OCI-LY7 (cell line): ENCODE measurements around the gene FOXL3. TPM values are rescaled to one million over a fixed set of nuclear protein-coding genes. Genes with fewer than 3 reads are reported as not detected.

ENCODE experiments used
- BruUV-seq: library from RNA; stranded (reverse); fragments of 400-500 nt; replicated peaks from 2 replicates; lab custom pipeline; 2021; lab: Mats Ljungman, UMichigan
- CTCF ChIA-PET: fragments of 300-600 bp; sonication (Branson Sonifier 250); formaldehyde crosslinking; loops from one replicate; lab custom pipeline; 2022; ENCODE audit warnings: antibody characterized with exemption; ENCODE audit not compliant: unreplicated experiment; lab: Charles Lee
- POLR2A ChIA-PET: fragments of 300-600 bp; sonication (Branson Sonifier 250); formaldehyde crosslinking; loops from one replicate; lab custom pipeline; 2022; ENCODE audit warnings: antibody characterized with exemption; lab: Charles Lee
- DNase-seq: peaks from one replicate; pipeline ENCODE4 v3.0.0-alpha.2; 2015; ENCODE audit warnings: low spot score
- H2AFZ ChIP-seq: fragments of 200-600 bp; sonication (generic), shearing (Covaris generic); 2 replicates; pipeline ENCODE4 v1.6.1; 2014; ENCODE audit warnings: mild to moderate bottlenecking, antibody characterized with exemption, low read length, moderate library complexity
- H3K27ac ChIP-seq: fragments of 200-600 bp; sonication (generic); 2 replicates; pipeline ENCODE4 v1.5.1; 2014; ENCODE audit warnings: mixed run types, low read depth, mild to moderate bottlenecking, moderate library complexity, low read length, inconsistent platforms; ENCODE audit not compliant: poor library complexity, severe bottlenecking
- H3K36me3 ChIP-seq: fragments of 200-600 bp; sonication (generic); 2 replicates; pipeline ENCODE4 v1.6.1; 2014; ENCODE audit warnings: mild to moderate bottlenecking, antibody characterized with exemption, low read length, moderate library complexity, mixed read lengths; ENCODE audit not compliant: insufficient read depth
- H3K4me1 ChIP-seq: fragments of 200-600 bp; sonication (generic); 2 replicates; pipeline ENCODE4 v1.5.1; 2014; ENCODE audit warnings: mild to moderate bottlenecking, low read length; ENCODE audit not compliant: insufficient read depth, poor library complexity, severe bottlenecking
- H3K4me2 ChIP-seq: fragments of 200-600 bp; sonication (generic); 2 replicates; pipeline ENCODE4 v1.6.1; 2014; ENCODE audit warnings: mild to moderate bottlenecking, low read length
- H3K4me3 ChIP-seq: fragments of 200-600 bp; sonication (generic); 2 replicates; pipeline ENCODE4 v1.5.1; 2014; ENCODE audit warnings: mild to moderate bottlenecking, low read depth, low read length; ENCODE audit not compliant: poor library complexity, severe bottlenecking
- H3K79me2 ChIP-seq: fragments of 200-600 bp; sonication (generic); 2 replicates; pipeline ENCODE4 v1.6.1; 2016; ENCODE audit warnings: low read depth, mild to moderate bottlenecking, low read length, moderate library complexity, mixed read lengths; ENCODE audit not compliant: insufficient read depth
- H3K9me2 ChIP-seq: fragments of 200-600 bp; sonication (generic); 2 replicates; pipeline ENCODE4 v1.6.1; 2016; ENCODE audit warnings: mild to moderate bottlenecking, low read length, mixed read lengths; ENCODE audit not compliant: insufficient read depth
- H3K9me3 ChIP-seq: fragments of 200-600 bp; sonication (generic); 2 replicates; pipeline ENCODE4 v1.6.1; 2014; ENCODE audit warnings: mild to moderate bottlenecking, mixed run types, low read length, mixed read lengths
- H4K20me1 ChIP-seq: fragments of 200-600 bp; sonication (generic); 2 replicates; pipeline ENCODE4 v1.6.1; 2014; ENCODE audit warnings: mild to moderate bottlenecking, antibody characterized with exemption, low read length, moderate library complexity, mixed read lengths; ENCODE audit not compliant: insufficient read depth
- EZH2phosphoT487 ChIP-seq: fragments of 200-600 bp; sonication (generic); IDR thresholded peaks from 2 replicates; pipeline ENCODE4 v1.6.1; 2018; ENCODE audit warnings: low read depth, borderline replicate concordance, mild to moderate bottlenecking, mixed run types, antibody characterized with exemption, low read length, moderate library complexity, mixed read lengths
- intact Hi-C: fragments of 100-400 bp; cut with micrococcal nuclease; formaldehyde crosslinking; loops from one replicate; pipeline ENCODE4 v1.10.0; 2022; ENCODE audit not compliant: unreplicated experiment
- total RNA-seq, 2 experiments: library from RNA; depleted of rRNA in 1 of 2; stranded (reverse); fragments of >200 nt in 1 of 2; shearing (Covaris generic) in 1 of 2; gene quantifications; 2 replicates each; pipeline ENCODE4 v1.2.3, GENCODE V29; 2014 to 2022
- TF ChIP-seq, protein P1 (sequence below): fragments of 200-600 bp; sonication (generic); conservative IDR thresholded peaks from 2 replicates; pipeline ENCODE4 v1.5.1; 2014; ENCODE audit warnings: mild to moderate bottlenecking, antibody characterized with exemption, low read length, moderate library complexity, mixed read lengths

The FOXL3 gene
- total RNA-seq, 2 experiments from 2014 or later, result not detected

DNA sequence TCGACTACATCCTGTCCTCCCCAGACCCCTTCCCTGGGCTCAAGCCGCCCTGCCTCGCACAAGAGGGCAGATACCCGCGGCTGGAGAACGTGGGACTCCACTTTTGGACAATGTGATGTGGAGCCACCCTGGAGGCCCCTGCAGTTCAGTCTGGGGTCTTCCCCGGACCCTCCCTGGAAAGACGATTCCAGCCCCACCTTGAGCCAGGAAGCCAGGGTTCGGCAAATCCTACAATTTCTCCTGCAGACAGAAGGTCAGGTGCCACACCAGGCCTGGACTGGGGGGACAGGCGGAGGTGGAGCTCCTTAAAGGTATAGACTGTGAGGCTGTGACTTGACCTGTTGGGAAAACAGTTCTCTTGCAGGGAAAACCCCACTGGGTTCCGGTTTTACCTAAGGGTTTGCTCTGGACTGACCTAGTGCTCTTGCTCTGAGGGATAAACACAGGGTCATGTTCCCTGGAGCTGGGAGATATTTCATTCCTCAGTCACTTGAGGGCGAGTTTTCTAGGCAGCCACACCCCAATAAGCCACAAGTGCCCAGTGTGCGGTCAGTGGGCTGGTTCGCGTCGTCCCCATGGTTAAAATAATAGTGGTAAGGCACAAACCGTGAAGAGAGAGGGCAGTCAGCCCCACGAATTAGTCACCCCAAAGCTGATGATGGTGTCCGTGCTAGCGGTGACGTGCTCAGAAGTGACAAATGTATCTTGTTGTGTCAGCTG is 1.6 kb downstream of the FOXL3 start:
- no peaks in the 10 kb centered on the region for H3K9me2 ChIP-seq
- H3K79me2 ChIP-seq, result no peaks in the 10 kb centered on the region
- H3K4me1 ChIP-seq, result no peaks in the 10 kb centered on the region
- BruUV-seq, result no TSS peak
- H3K9me3 ChIP-seq, result no peaks in the 10 kb centered on the region
- no peak overlapping the region for H3K4me3 ChIP-seq
- no peak overlapping the region for H3K27ac ChIP-seq
- intact Hi-C loops, result no loop called here
- DNase-seq, result no peak
- ChIA-PET POLR2A (no interaction called here), CTCF (no interaction called here)
- H3K36me3 ChIP-seq, result no peaks in the 10 kb centered on the region
- TF ChIP-seq, protein P1, sequence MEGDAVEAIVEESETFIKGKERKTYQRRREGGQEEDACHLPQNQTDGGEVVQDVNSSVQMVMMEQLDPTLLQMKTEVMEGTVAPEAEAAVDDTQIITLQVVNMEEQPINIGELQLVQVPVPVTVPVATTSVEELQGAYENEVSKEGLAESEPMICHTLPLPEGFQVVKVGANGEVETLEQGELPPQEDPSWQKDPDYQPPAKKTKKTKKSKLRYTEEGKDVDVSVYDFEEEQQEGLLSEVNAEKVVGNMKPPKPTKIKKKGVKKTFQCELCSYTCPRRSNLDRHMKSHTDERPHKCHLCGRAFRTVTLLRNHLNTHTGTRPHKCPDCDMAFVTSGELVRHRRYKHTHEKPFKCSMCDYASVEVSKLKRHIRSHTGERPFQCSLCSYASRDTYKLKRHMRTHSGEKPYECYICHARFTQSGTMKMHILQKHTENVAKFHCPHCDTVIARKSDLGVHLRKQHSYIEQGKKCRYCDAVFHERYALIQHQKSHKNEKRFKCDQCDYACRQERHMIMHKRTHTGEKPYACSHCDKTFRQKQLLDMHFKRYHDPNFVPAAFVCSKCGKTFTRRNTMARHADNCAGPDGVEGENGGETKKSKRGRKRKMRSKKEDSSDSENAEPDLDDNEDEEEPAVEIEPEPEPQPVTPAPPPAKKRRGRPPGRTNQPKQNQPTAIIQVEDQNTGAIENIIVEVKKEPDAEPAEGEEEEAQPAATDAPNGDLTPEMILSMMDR, result no peak
- no peak for TF ChIP-seq EZH2phosphoT487
- H2AFZ ChIP-seq, result no peak overlapping the region
- H3K4me2 ChIP-seq, result no peak overlapping the region
- H4K20me1 ChIP-seq, result no peaks in the 10 kb centered on the region

DNA sequence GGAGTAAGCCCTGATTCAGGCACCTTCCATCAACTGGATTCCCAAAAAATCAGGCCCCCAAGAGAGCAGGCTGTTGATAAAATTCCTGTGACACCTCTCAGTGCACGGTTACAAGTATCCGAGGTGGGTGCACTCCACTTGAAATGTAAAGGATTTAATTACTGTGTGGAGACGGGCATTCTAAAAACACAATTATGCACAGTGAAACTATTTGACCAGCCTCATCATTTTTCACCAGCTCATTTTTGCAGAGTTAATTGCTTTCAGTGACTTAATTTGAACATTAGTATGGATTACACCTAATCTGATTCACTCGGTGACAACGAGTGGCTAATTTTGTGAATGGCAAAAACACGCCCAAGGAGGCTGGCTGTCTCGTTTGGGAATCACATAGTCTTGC is 2.3 kb downstream of the FOXL3 start:
- no peak overlapping the region for H3K27ac ChIP-seq
- no peaks in the 10 kb centered on the region for H3K79me2 ChIP-seq
- no peaks in the 10 kb centered on the region for H3K9me2 ChIP-seq
- no peak for DNase-seq
- no peaks in the 10 kb centered on the region for H4K20me1 ChIP-seq
- ChIA-PET CTCF (no interaction called here), POLR2A (no interaction called here)
- no TSS peak for BruUV-seq
- H3K4me1 ChIP-seq, result no peaks in the 10 kb centered on the region
- no peak overlapping the region for H3K4me2 ChIP-seq
- H3K9me3 ChIP-seq, result no peaks in the 10 kb centered on the region
- no peak overlapping the region for H2AFZ ChIP-seq
- H3K4me3 ChIP-seq, result no peak overlapping the region
- intact Hi-C loops, result no loop called here
- no peaks in the 10 kb centered on the region for H3K36me3 ChIP-seq
- TF ChIP-seq, protein P1, result no peak
- no peak for TF ChIP-seq EZH2phosphoT487

- no peak for TF ChIP-seq EZH2phosphoT487
- TF ChIP-seq, protein P1, result no peak
- ChIA-PET CTCF (no interaction called here), POLR2A (interaction anchor here (0.6 kb wide), 1 partner anchor 372 kb away, joined by 4 read pairs; no protein-coding TSS in a partner anchor)
These were observed 2.9 kb downstream of the FOXL3 start for GRCh38 chr7:292826-293225.

More at GRCh38 chr7:292826-293225, 2.9 kb downstream of the FOXL3 start:
- H3K79me2 ChIP-seq, result no peaks in the 10 kb centered on the region
- no peak for DNase-seq
- no peaks in the 10 kb centered on the region for H3K9me2 ChIP-seq
- no peaks in the 10 kb centered on the region for H3K4me1 ChIP-seq
- no peak overlapping the region for H3K4me3 ChIP-seq
- BruUV-seq, result no TSS peak
- no peaks in the 10 kb centered on the region for H3K9me3 ChIP-seq
- H2AFZ ChIP-seq, result no peak overlapping the region
- no peaks in the 10 kb centered on the region for H3K36me3 ChIP-seq
- H3K27ac ChIP-seq, result no peak overlapping the region
- H3K4me2 ChIP-seq, result no peak overlapping the region
- intact Hi-C loops, result no loop called here
- no peaks in the 10 kb centered on the region for H4K20me1 ChIP-seq
